Mononuclear cell (primary cell): Measurements from ENCODE around the gene ERFE. TPM values are rescaled to one million over a fixed set of nuclear protein-coding genes. Genes with fewer than 3 reads are reported as not detected.
"Not testable (repeated sequence)": the region's sequence is repeated elsewhere in the genome, so short reads cannot be mapped to it uniquely, and the experiment has no call there.

ENCODE experiments used
- H3K27me3 ChIP-seq: 2 replicates; pipeline ENCODE4 v1.6.0; 2011; ENCODE audit warnings: low read length, control low read depth; ENCODE audit not compliant: insufficient read depth
- H3K4me1 ChIP-seq: 2 replicates; pipeline ENCODE4 v1.5.1; 2011; ENCODE audit warnings: mild to moderate bottlenecking, low read length, control low read depth; ENCODE audit not compliant: insufficient read depth
- H3K4me3 ChIP-seq: 2 replicates; pipeline ENCODE4 v1.5.1; 2011; ENCODE audit warnings: mild to moderate bottlenecking, low read length, moderate library complexity
- H3K9me3 ChIP-seq: 2 replicates; pipeline ENCODE4 v1.5.1; 2011; ENCODE audit warnings: low read depth, mild to moderate bottlenecking, control low read depth, low read length
- total RNA-seq: library from RNA; depleted of rRNA; stranded (reverse); fragments of >200 nt; gene quantifications from one replicate; pipeline ENCODE4 v1.2.3, GENCODE V29; 2012

Gene ERFE
- total RNA-seq: 0.10 TPM

- Histone ChIP-seq H3K27me3 (peaks cover 14% of the 10 kb centered on the region), H3K9me3 (no peaks in the 10 kb centered on the region), H3K4me1 (peaks cover 14% of the 10 kb centered on the region), H3K4me3 (no peak within 1 kb of the TSS)
These were observed at the start of gene ERFE for GRCh38 chr2:238158509-238159070. Gene ERFE (plus strand): TSS chr2:238158970. CDS start chr2:238159008, 38 bp downstream.

- Histone ChIP-seq H3K4me3 (no peak overlapping the region), H3K9me3 (peaks cover 12% of the 10 kb centered on the region), H3K27me3 (no peaks in the 10 kb centered on the region), H3K4me1 (peaks cover 8% of the 10 kb centered on the region)
These were observed 45.2 kb upstream of the ERFE start for GRCh38 chr2:238113611-238114010.

- Histone ChIP-seq H3K27me3 (no peaks in the 10 kb centered on the region), H3K9me3 (peaks cover 12% of the 10 kb centered on the region), H3K4me3 (no peak overlapping the region), H3K4me1 (peaks cover under 1% of the 10 kb centered on the region)
These were observed 44.4 kb upstream of the ERFE start for GRCh38 chr2:238114331-238114841.

GRCh38 chr2:238114851-238115660 is 43.7 kb upstream of the ERFE start:
- H3K4me1 ChIP-seq: no peaks in the 10 kb centered on the region
- no peak overlapping the region for H3K4me3 ChIP-seq
- H3K9me3 ChIP-seq: peaks cover 12% of the 10 kb centered on the region
- no peaks in the 10 kb centered on the region for H3K27me3 ChIP-seq

- peaks cover 12% of the 10 kb centered on the region for H3K9me3 ChIP-seq
- H3K4me1 ChIP-seq, H3K4me3 ChIP-seq, H3K27me3 ChIP-seq: not testable (repeated sequence)
These were observed 43.1 kb upstream of the ERFE start for GRCh38 chr2:238115709-238116108.

- H3K27me3 ChIP-seq: no peaks in the 10 kb centered on the region
- no peak overlapping the region for H3K4me3 ChIP-seq
- H3K4me1 ChIP-seq: no peaks in the 10 kb centered on the region
- H3K9me3 ChIP-seq: peaks cover 12% of the 10 kb centered on the region
These were observed 42.2 kb upstream of the ERFE start for GRCh38 chr2:238116298-238117198.

GRCh38 chr2:238117199-238118154 is 41.3 kb upstream of the ERFE start:
- Histone ChIP-seq H3K4me1 (no peaks in the 10 kb centered on the region), H3K27me3 (no peaks in the 10 kb centered on the region), H3K4me3 (no peak overlapping the region), H3K9me3 (peaks cover 6% of the 10 kb centered on the region)

GRCh38 chr2:238119756-238120462 is 38.9 kb upstream of the ERFE start:
- Histone ChIP-seq H3K4me1 (no peaks in the 10 kb centered on the region), H3K9me3 (no peaks in the 10 kb centered on the region), H3K4me3 (no peak overlapping the region), H3K27me3 (no peaks in the 10 kb centered on the region)

- Histone ChIP-seq H3K4me1 (no peaks in the 10 kb centered on the region), H3K9me3 (no peaks in the 10 kb centered on the region), H3K4me3 (no peak overlapping the region), H3K27me3 (no peaks in the 10 kb centered on the region)
These were observed 38.1 kb upstream of the ERFE start for GRCh38 chr2:238120463-238121298.

- H3K4me1 ChIP-seq: no peaks in the 10 kb centered on the region
- no peak overlapping the region for H3K4me3 ChIP-seq
These were observed 37.1 kb upstream of the ERFE start for GRCh38 chr2:238121511-238122286.

GRCh38 chr2:238122287-238123217 is 36.2 kb upstream of the ERFE start:
- H3K9me3 ChIP-seq: no peaks in the 10 kb centered on the region
- no peak overlapping the region for H3K4me3 ChIP-seq
- no peaks in the 10 kb centered on the region for H3K27me3 ChIP-seq
- no peaks in the 10 kb centered on the region for H3K4me1 ChIP-seq

More at GRCh38 chr2:238121511-238122286, 37.1 kb upstream of the ERFE start:
- H3K27me3 ChIP-seq: no peaks in the 10 kb centered on the region
- no peaks in the 10 kb centered on the region for H3K9me3 ChIP-seq
